ENCODE data around the gene ANGPTL2.

ANGPTL2 gene

GRCh38 chr9:127159949-127160610 is 37.6 kb upstream of the ANGPTL2 start:
- no peak for TF ChIP-seq CTCF (IDR thresholded peaks at IDR 0.05)

GRCh38 chr9:127159325-127159801 is 36.9 kb upstream of the ANGPTL2 start:
- no peak for TF ChIP-seq CTCF (IDR thresholded peaks at IDR 0.05)

- no peak for TF ChIP-seq CTCF (IDR thresholded peaks at IDR 0.05)
Measured at GRCh38 chr9:127158786-127159324, 36.4 kb upstream of the ANGPTL2 start.

GRCh38 chr9:127155314-127155960 is 33.0 kb upstream of the ANGPTL2 start:
- no peak for TF ChIP-seq CTCF (IDR thresholded peaks at IDR 0.05)

- no peak for TF ChIP-seq CTCF (IDR thresholded peaks at IDR 0.05)
Measured at GRCh38 chr9:127154390-127155191, 32.2 kb upstream of the ANGPTL2 start.

- TF ChIP-seq CTCF (IDR thresholded peaks at IDR 0.05) = no peak
Measured at GRCh38 chr9:127154003-127154389, 31.6 kb upstream of the ANGPTL2 start.

- no peak for TF ChIP-seq CTCF (IDR thresholded peaks at IDR 0.05)
Measured at GRCh38 chr9:127153501-127153900, 31.1 kb upstream of the ANGPTL2 start.
